K562 (cell line): ENCODE data around the gene IL6ST. TPM values are rescaled to one million over a fixed set of nuclear protein-coding genes. Genes with fewer than 3 reads are reported as not detected.

Source experiments
- KDM1A ChIP-seq, 2 experiments: fragments of 450-650 bp; IDR thresholded peaks; 2 replicates each; pipeline ENCODE4 v1.6.1; 2016; ENCODE audit warnings: mild to moderate bottlenecking in 2 of 2
- PURB ChIP-seq: sonication (generic); formaldehyde crosslinking; IDR thresholded peaks from 2 replicates; pipeline ENCODE4 v1.9.0; 2021; ENCODE audit warnings: low read depth, mild to moderate bottlenecking, missing genetic modification reagents
- PYGO2 ChIP-seq: fragments of 450-650 bp; IDR thresholded peaks from 2 replicates; pipeline ENCODE4 v1.6.1; 2016; ENCODE audit warnings: mild to moderate bottlenecking, missing genetic modification characterization, moderate library complexity, missing compliant biosample characterization
- RHOXF2B ChIP-seq: fragments of 250-450 bp; sonication (Bioruptor Pico); conservative IDR thresholded peaks from 2 replicates; pipeline ENCODE4 v1.5.1; 2021
- polyA plus RNA-seq, 8 experiments: library from polyadenylated mRNA; depleted of rRNA in 4 of 8; stranded (reverse) in 5 of 8; unstranded in 3 of 8; fragments of >200 nt; fragmentation: Nextera tagmentation in 2 of 8; fragmentation: Illumina TruSeq in 1 of 8; extraction: Ambion mirVana in 2 of 8; extraction: Trizol in 1 of 8; gene quantifications; 2 replicates each; pipeline versions ENCODE4 v1.2.1 to v1.2.3, GENCODE V29; 2011 to 2014; ENCODE audit warnings: inconsistent platforms in 1 of 8, missing spikeins in 1 of 8
- total RNA-seq, 7 experiments: library from RNA; depleted of rRNA in 6 of 7; stranded (reverse); fragments of >200 nt in 6 of 7; fragmentation: Illumina TruSeq in 2 of 7; extraction: Trizol in 2 of 7; gene quantifications; 2 replicates each; pipeline versions ENCODE4 v1.2.1 to v1.2.3, GENCODE V29; 2011 to 2021; ENCODE audit warnings: low replicate concordance in 1 of 7
- TF ChIP-seq, protein P1 (sequence below), 2 experiments: fragments of 450-650 bp; formaldehyde crosslinking in 1 of 2; IDR thresholded peaks; 2 replicates each; pipeline versions ENCODE4 v1.4.0 to v1.6.1; 2014 to 2020; ENCODE audit warnings: mild to moderate bottlenecking in 2 of 2, borderline replicate concordance in 1 of 2, low read depth in 1 of 2

The IL6ST gene
- total and polyA plus RNA-seq, 9 of the 15 experiments (the other 6 are each of a cell fraction or from before 2014, with no cell fraction given) = 2.0 to 27.0 (median 7.9) TPM

DNA sequence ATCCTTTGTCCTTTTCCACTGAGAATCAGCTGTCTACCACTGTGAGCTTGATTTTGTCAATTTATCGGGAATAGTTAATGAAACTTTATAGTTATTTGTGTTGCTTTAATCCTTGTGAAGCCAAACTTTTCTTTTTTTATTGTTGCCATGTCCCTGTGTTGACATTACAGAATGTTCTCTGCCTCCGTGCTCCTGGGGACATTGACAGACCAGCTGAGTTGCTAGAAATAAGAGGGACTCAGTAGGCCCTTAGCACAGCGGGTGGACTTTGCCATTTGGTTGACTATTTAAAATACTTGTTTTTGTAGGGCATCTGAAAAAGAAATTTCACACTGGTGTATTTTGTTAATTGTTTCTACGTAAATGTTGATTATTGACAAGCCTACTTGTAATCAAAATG, 73.1 kb downstream of the IL6ST start (continued):
- TF ChIP-seq, protein P1, sequence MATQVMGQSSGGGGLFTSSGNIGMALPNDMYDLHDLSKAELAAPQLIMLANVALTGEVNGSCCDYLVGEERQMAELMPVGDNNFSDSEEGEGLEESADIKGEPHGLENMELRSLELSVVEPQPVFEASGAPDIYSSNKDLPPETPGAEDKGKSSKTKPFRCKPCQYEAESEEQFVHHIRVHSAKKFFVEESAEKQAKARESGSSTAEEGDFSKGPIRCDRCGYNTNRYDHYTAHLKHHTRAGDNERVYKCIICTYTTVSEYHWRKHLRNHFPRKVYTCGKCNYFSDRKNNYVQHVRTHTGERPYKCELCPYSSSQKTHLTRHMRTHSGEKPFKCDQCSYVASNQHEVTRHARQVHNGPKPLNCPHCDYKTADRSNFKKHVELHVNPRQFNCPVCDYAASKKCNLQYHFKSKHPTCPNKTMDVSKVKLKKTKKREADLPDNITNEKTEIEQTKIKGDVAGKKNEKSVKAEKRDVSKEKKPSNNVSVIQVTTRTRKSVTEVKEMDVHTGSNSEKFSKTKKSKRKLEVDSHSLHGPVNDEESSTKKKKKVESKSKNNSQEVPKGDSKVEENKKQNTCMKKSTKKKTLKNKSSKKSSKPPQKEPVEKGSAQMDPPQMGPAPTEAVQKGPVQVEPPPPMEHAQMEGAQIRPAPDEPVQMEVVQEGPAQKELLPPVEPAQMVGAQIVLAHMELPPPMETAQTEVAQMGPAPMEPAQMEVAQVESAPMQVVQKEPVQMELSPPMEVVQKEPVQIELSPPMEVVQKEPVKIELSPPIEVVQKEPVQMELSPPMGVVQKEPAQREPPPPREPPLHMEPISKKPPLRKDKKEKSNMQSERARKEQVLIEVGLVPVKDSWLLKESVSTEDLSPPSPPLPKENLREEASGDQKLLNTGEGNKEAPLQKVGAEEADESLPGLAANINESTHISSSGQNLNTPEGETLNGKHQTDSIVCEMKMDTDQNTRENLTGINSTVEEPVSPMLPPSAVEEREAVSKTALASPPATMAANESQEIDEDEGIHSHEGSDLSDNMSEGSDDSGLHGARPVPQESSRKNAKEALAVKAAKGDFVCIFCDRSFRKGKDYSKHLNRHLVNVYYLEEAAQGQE (IDR thresholded peaks at IDR 0.05; ENCODE audit: borderline replicate concordance) = no peak
- TF ChIP-seq, protein P1 (CRISPR knock-in tag; IDR thresholded peaks at IDR 0.05; ENCODE audit: low read depth) = no peak
- TF ChIP-seq PYGO2 (no peak), KDM1A (IDR thresholded peaks at IDR 0.05) (no peak), RHOXF2B (CRISPR knock-in tag) (no peak), PURB (CRISPR knock-in tag) (no peak)
